Duodenal mucosa (tissue), 2 donors: Measurements from ENCODE around the gene KCNH8.

Source experiments
- H3K27ac ChIP-seq: one replicate; pipeline ENCODE4 v1.7.0; 2013; ENCODE audit warnings: low read depth, low read length
- H3K27me3 ChIP-seq, 2 donors: one replicate each; pipeline ENCODE4 v1.7.0; 2013; ENCODE audit warnings: low read length in 2 of 2, control low read depth in 1 of 2; ENCODE audit not compliant: insufficient read depth in 2 of 2, control insufficient read depth in 1 of 2
- H3K36me3 ChIP-seq, 2 donors: one replicate each; pipeline ENCODE4 v1.7.0; 2013; ENCODE audit warnings: low read length in 2 of 2, control low read depth in 1 of 2; ENCODE audit not compliant: insufficient read depth in 2 of 2, control insufficient read depth in 1 of 2
- H3K4me1 ChIP-seq, 2 donors: one replicate each; pipeline ENCODE4 v1.7.0; 2013; ENCODE audit warnings: low read length in 2 of 2, control low read depth in 1 of 2; ENCODE audit not compliant: insufficient read depth in 2 of 2, control insufficient read depth in 1 of 2
- H3K4me3 ChIP-seq, 2 donors: one replicate each; pipeline ENCODE4 v1.7.0; 2013; ENCODE audit warnings: low read length in 2 of 2, low read depth in 1 of 2
- H3K9ac ChIP-seq, 2 donors: one replicate each; pipeline ENCODE4 v1.7.0; 2013; ENCODE audit warnings: low read length in 2 of 2, low read depth in 1 of 2
- H3K9me3 ChIP-seq, 2 donors: one replicate each; pipeline ENCODE4 v1.7.0; 2013; ENCODE audit warnings: low read length in 2 of 2, control low read depth in 1 of 2; ENCODE audit not compliant: control insufficient read depth in 1 of 2

KCNH8 gene

DNA sequence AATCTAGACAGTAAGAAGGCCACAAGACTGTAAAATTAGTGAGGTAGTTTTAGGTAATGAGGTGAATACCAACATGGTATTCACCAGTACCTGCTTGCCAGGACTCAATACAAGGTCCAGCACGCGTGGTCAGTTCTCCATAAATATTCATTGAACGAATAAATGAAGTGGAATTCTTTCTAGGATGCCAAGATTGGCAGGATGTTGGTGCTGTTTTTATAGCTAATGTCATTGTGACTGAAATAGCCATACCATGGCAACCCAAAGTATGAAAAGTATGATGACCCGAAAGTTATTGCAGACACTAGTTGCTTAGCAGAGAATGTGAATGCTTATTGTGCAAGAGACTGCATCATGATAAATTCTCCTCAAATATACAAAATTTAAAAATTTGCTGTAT, 307.2 kb downstream of the KCNH8 start:
- Histone ChIP-seq H3K9ac (no peak overlapping the region), H3K4me3 (no peak overlapping the region), H3K36me3 (no peaks in the 10 kb centered on the region), H3K27ac (no peak overlapping the region), H3K27me3 (no peaks in the 10 kb centered on the region), H3K4me1 (no peaks in the 10 kb centered on the region), H3K9me3 (no peaks in the 10 kb centered on the region)

DNA sequence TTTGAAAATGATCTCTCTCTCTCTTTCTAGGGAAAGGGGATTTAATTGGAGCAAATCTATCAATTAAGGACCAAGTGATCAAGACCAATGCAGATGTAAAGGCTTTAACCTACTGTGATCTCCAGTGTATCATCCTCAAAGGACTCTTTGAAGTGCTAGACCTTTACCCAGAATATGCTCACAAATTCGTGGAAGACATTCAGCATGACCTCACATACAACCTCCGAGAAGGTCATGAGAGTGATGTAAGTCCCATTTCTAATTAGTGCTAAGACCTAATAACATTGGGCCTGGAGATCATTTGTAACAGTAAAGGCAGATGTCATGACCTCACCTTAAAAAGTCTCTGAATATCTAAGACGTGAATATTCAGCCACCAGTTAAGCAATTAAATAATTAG, 308.4 kb downstream of the KCNH8 start:
- Histone ChIP-seq H3K9me3 (no peaks in the 10 kb centered on the region), H3K27me3 (no peaks in the 10 kb centered on the region), H3K4me3 (no peak overlapping the region), H3K9ac (no peak overlapping the region), H3K27ac (no peak overlapping the region), H3K36me3 (no peaks in the 10 kb centered on the region), H3K4me1 (no peaks in the 10 kb centered on the region)

DNA sequence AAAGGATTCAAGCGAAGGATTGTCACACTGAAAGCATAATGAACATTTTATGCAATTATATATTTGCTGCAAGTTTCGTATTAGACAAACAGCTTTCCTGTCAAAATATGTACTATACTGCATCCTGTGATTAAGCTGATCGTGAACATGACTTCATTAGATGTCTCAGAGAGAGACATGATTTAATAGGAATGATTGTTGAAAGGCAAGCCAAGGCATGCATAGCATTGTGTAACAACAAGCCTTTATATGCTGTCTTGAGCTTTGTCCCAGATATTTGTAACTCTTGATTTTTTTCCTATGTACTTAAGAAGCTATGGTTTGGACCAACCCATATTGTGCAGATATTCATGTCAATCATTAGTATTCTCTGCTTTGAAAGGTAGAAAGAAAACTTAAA, 309.1 kb downstream of the KCNH8 start:
- no peak overlapping the region for H3K4me3 ChIP-seq
- no peaks in the 10 kb centered on the region for H3K9me3 ChIP-seq
- H3K27ac ChIP-seq: no peak overlapping the region
- no peaks in the 10 kb centered on the region for H3K27me3 ChIP-seq
- H3K9ac ChIP-seq: no peak overlapping the region
- no peaks in the 10 kb centered on the region for H3K36me3 ChIP-seq
- no peaks in the 10 kb centered on the region for H3K4me1 ChIP-seq

DNA sequence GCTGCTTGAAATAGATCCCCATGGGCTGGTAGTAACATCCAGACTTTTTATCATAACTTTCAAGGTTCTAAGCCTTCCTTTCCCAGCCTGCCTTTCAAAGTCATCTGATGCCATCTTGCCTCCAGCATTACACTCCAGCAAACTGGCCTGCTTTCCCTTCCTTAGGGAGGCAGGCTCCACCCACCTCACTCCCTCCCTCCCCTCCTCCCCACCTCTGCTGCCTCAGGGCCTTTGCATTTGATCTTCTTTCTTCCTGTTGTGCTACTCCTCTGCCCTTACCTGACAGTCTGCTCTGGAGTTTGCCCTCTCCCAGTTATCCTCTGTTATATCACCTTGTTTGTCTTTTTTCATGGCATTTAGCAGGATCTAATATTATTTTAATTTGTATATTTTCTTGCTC, 319.5 kb downstream of the KCNH8 start:
- H3K27ac ChIP-seq: no peak overlapping the region
- H3K36me3 ChIP-seq: no peaks in the 10 kb centered on the region
- H3K4me3 ChIP-seq: no peak overlapping the region
- H3K27me3 ChIP-seq: no peaks in the 10 kb centered on the region
- H3K9me3 ChIP-seq: no peaks in the 10 kb centered on the region
- no peaks in the 10 kb centered on the region for H3K4me1 ChIP-seq
- no peak overlapping the region for H3K9ac ChIP-seq

DNA sequence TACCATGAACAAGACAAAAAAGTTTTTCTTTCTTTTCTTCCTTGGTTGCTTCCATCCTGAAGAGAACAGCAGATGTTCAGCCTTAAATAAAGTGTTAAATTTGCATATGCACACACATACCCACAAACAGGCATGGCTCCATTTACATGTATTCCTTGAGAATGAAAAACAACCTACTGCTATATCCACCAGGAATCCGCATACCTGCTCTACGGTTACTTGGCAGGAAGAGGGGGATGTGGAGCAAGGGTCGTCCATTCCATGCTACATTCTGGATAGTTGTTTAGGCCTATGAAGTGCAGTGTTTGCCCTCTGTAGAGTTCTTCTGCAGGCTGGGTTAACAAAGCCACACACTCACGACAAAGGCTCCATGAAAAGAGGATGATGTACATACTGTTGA, 322.8 kb downstream of the KCNH8 start:
- H3K27ac ChIP-seq: no peak overlapping the region

DNA sequence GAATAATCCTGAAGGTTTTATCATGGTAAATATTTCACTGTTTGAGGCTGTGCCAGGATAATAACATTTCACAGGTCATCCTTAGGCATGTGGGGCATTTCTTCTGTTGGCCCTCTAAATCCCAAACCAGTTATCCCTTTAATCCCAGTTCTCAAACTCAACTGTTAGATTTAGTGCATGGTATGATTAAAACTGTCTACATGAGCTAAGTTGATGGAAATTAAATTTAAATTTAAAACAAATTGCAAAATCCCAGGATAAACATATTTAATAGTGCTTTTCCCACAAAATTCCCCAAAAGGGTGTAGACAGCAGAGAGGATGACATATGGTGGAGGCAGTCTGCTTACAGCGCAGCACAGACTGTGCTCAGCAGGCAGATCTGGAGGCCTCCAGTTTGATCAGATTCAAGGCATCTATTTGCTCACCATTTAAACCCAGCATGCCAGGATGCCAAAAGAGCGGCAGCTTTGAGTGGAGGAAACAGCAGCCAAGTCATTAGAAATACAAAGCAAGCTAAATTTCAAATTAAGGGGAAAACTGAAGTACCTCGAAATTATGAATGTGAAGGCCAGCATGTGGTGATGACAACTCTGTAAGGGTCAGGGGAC, 325.8 kb downstream of the KCNH8 start:
- Histone ChIP-seq H3K27me3 (no peaks in the 10 kb centered on the region), H3K4me1 (no peaks in the 10 kb centered on the region), H3K9ac (no peak overlapping the region), H3K27ac (no peak overlapping the region), H3K36me3 (no peaks in the 10 kb centered on the region), H3K9me3 (no peaks in the 10 kb centered on the region), H3K4me3 (no peak overlapping the region)

More for the DNA sequence above, 322.8 kb downstream of the KCNH8 start:
- H3K36me3 ChIP-seq: no peaks in the 10 kb centered on the region
- H3K9me3 ChIP-seq: no peaks in the 10 kb centered on the region
- no peaks in the 10 kb centered on the region for H3K4me1 ChIP-seq
- H3K27me3 ChIP-seq: no peaks in the 10 kb centered on the region
- H3K4me3 ChIP-seq: no peak overlapping the region
- H3K9ac ChIP-seq: no peak overlapping the region

DNA sequence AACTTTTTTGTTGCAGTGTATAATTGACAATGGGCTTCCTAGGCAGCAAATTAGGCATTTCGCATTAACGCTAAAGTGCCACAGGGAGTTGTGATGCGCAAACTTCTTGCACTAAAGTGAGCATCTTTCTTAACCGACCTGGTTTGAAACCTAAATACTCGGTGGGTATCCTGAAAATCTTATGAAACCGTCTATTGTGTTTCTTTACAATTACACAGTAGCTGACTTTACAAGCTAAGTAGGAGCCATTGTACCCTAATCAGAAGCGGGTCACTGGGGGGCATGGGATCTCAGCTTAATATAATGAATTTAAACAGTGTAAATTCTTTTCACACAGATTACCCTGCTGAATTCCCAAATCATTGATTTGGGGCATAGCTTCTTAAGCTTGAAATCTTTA, 328.0 kb downstream of the KCNH8 start:
- Histone ChIP-seq H3K4me3 (no peak overlapping the region), H3K36me3 (no peaks in the 10 kb centered on the region), H3K9ac (no peak overlapping the region), H3K27ac (no peak overlapping the region), H3K27me3 (no peaks in the 10 kb centered on the region), H3K9me3 (no peaks in the 10 kb centered on the region), H3K4me1 (no peaks in the 10 kb centered on the region)

DNA sequence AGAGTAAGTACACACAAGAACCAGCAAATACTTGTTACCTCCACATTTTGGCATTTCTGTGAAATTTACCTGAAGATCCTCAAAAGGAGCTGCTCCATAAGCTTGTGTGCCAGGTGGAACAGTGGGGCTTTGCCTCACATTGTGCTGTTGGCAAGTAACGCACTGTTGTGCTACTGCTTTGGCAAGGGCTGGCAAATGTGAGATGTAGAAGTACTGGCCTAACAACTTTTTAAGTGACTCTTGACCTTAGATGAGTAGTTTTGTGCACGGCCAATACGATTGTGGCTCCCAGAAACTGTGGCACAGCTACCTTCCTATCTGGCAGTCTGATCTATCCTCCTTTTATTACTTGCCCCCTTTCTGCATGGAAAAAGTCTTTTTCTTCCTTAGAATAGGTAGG, 337.0 kb downstream of the KCNH8 start:
- H3K4me3 ChIP-seq: no peak overlapping the region
- no peaks in the 10 kb centered on the region for H3K36me3 ChIP-seq
- no peaks in the 10 kb centered on the region for H3K27me3 ChIP-seq
- no peaks in the 10 kb centered on the region for H3K4me1 ChIP-seq
- no peak overlapping the region for H3K27ac ChIP-seq
- no peaks in the 10 kb centered on the region for H3K9me3 ChIP-seq
- no peak overlapping the region for H3K9ac ChIP-seq

DNA sequence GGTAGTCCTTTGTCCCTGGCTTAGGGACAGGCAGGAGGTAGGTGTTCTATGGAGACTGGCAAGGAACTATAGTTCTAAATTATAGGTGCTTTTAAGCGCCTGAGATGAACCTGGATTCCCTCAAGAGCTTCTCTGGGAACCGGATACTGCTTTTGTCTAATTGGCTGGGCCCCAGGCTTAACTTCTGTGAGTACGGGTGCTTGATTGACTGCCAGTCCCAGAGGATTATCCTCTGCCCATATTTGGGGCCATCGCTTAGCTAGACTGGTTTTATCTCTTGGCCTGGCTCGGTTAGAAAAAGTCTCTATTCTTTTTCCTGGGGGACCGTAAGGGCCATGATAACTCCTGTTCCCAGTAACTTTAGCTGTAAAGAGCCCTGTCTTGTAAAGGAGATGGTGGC, 339.1 kb downstream of the KCNH8 start:
- Histone ChIP-seq H3K27me3 (no peaks in the 10 kb centered on the region), H3K4me3 (no peak overlapping the region)

DNA sequence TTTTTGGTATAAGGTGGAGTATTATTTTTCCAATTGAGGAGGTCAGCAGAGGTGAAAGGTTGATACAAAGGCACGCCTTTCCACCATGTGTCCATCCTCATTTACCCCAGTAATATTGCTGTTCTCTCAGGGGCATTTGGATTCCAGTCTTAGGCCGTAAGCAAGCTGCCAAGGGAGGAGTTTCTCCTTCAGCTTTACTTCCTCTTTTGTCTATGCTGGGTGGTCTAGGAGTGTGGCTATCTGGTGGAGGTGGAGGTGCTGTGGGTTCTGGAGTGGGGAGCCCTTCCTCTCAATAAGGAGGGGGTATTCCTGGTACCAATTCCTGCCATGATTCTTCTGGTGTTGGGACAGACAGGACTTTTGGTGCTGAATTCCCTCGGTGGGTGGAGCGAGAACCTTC, 340.6 kb downstream of the KCNH8 start:
- Histone ChIP-seq H3K27me3 (no peaks in the 10 kb centered on the region), H3K9ac (no peak overlapping the region), H3K27ac (no peak overlapping the region), H3K9me3 (no peaks in the 10 kb centered on the region), H3K36me3 (no peaks in the 10 kb centered on the region), H3K4me3 (no peak overlapping the region), H3K4me1 (no peaks in the 10 kb centered on the region)

More for the DNA sequence above, 339.1 kb downstream of the KCNH8 start:
- no peaks in the 10 kb centered on the region for H3K9me3 ChIP-seq
- no peaks in the 10 kb centered on the region for H3K4me1 ChIP-seq
- H3K36me3 ChIP-seq: no peaks in the 10 kb centered on the region
- H3K9ac ChIP-seq: no peak overlapping the region
- no peak overlapping the region for H3K27ac ChIP-seq

DNA sequence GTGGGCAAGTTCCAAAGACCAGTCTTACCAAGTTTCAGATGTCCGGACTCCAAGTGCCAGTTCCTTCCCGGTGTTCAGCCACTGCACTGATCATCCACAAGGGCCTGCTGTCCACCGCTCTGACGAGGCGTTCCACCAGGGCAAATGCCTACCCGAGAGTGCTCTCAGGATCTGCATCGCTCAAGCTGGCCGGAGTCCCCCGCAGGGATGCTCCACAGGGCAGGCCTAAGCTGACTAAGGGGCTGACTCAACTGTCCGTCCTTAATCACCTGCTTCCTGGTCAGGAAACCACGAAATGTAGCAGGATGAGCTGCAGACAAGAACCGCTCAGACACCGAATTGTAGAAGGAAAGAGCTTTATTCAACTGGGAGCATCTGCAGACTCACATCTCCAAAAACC, 341.6 kb downstream of the KCNH8 start:
- no peak overlapping the region for H3K27ac ChIP-seq
- no peaks in the 10 kb centered on the region for H3K9me3 ChIP-seq
- H3K4me3 ChIP-seq: no peak overlapping the region
- no peaks in the 10 kb centered on the region for H3K27me3 ChIP-seq
- no peak overlapping the region for H3K9ac ChIP-seq
- H3K4me1 ChIP-seq: no peaks in the 10 kb centered on the region
- H3K36me3 ChIP-seq: no peaks in the 10 kb centered on the region
